A673 (cell line): Measurements from ENCODE around the gene MYLK3.

Source experiments
- CTCF ChIP-seq: fragments of 300-800, 200-600 bp; sonication (generic); conservative IDR thresholded peaks from 2 replicates; pipeline ENCODE4 v1.5.1; 2017; ENCODE audit warnings: low read depth, mild to moderate bottlenecking, antibody characterized with exemption, low read length, moderate library complexity, mixed read lengths
- EZH2 ChIP-seq: fragments of 200-600 bp; sonication (generic); IDR thresholded peaks from 2 replicates; pipeline ENCODE4 v1.6.1; 2017; ENCODE audit warnings: borderline replicate concordance, low read depth, mild to moderate bottlenecking, mixed read lengths, antibody characterized with exemption, low read length; ENCODE audit not compliant: poor library complexity, severe bottlenecking

GRCh38 chr16:46700048-46700447 is 48.1 kb downstream of the MYLK3 start:
- TF ChIP-seq CTCF (no peak), EZH2 (no peak)
